DND-41 (cell line): ENCODE results near the gene TFR2.

ENCODE experiments used
- ATAC-seq: fragments of 200-7000 bp; cut with Tn5 transposase; 3 replicates; pipeline ENCODE4 v1.9.1; 2021; ENCODE audit warnings: low read depth; ENCODE audit not compliant: insufficient read depth
- DNase-seq: peaks from one replicate; pipeline ENCODE4 v3.0.0-alpha.2; 2020
- H2AFZ ChIP-seq: 2 replicates; pipeline ENCODE4 v1.6.0; 2012; ENCODE audit warnings: low read depth, low read length
- H3K27ac ChIP-seq: 2 replicates; pipeline ENCODE4 v1.5.1; 2012; ENCODE audit warnings: low read length, inconsistent platforms
- H3K27me3 ChIP-seq: fragments of 200-600 bp; sonication (generic); 2 replicates; pipeline ENCODE4 v1.6.0; 2012; ENCODE audit warnings: low read length, mild to moderate bottlenecking, inconsistent platforms; ENCODE audit not compliant: insufficient read depth, poor library complexity
- H3K36me3 ChIP-seq: 2 replicates; pipeline ENCODE4 v1.5.1; 2012; ENCODE audit warnings: low read length, inconsistent platforms; ENCODE audit not compliant: insufficient read depth
- H3K4me1 ChIP-seq: 2 replicates; pipeline ENCODE4 v1.5.1; 2012; ENCODE audit warnings: mild to moderate bottlenecking, low read length; ENCODE audit not compliant: insufficient read depth
- H3K4me2 ChIP-seq: 2 replicates; pipeline ENCODE4 v1.6.0; 2012; ENCODE audit warnings: mild to moderate bottlenecking, moderate library complexity, low read length, inconsistent platforms; ENCODE audit not compliant: insufficient read depth
- H3K4me3 ChIP-seq, 2 experiments: fragments of 200-600 bp in 1 of 2; shearing (Covaris generic) in 1 of 2; 2 replicates each; pipeline ENCODE4 v1.5.1; 2012 to 2016; ENCODE audit warnings: inconsistent platforms in 2 of 2, low read length in 2 of 2, mild to moderate bottlenecking in 2 of 2, low read depth in 1 of 2, moderate library complexity in 1 of 2
- H3K79me2 ChIP-seq: 2 replicates; pipeline ENCODE4 v1.6.0; 2012; ENCODE audit warnings: low read length, inconsistent platforms; ENCODE audit not compliant: insufficient read depth
- H3K9ac ChIP-seq: 2 replicates; pipeline ENCODE4 v1.6.0; 2012; ENCODE audit warnings: low read depth, mild to moderate bottlenecking, inconsistent platforms, low read length, moderate library complexity
- H3K9me3 ChIP-seq: 2 replicates; pipeline ENCODE4 v1.5.1; 2012; ENCODE audit warnings: low read length, moderate library complexity, mild to moderate bottlenecking, inconsistent platforms; ENCODE audit not compliant: insufficient read depth, severe bottlenecking
- H4K20me1 ChIP-seq: 2 replicates; pipeline ENCODE4 v1.6.0; 2012; ENCODE audit warnings: low read length; ENCODE audit not compliant: insufficient read depth
- CTCF ChIP-seq: IDR thresholded peaks from 2 replicates; pipeline ENCODE4 v1.5.1; 2012; ENCODE audit warnings: borderline replicate concordance, low read length, moderate library complexity, mild to moderate bottlenecking; ENCODE audit not compliant: poor library complexity, severe bottlenecking; ENCODE audit errors: extremely low read depth
- EZH2 ChIP-seq: IDR thresholded peaks from 3 replicates; pipeline ENCODE4 v1.6.1; 2012; ENCODE audit warnings: borderline replicate concordance, low read depth, mild to moderate bottlenecking, moderate library complexity, low read length, inconsistent platforms; ENCODE audit not compliant: severe bottlenecking

Gene TFR2

GRCh38 chr7:100574362-100575205 lies 66.8 kb downstream of the TFR2 start:
- Histone ChIP-seq H3K79me2 (no peaks in the 10 kb centered on the region), H3K4me1 (peaks cover 18% of the 10 kb centered on the region), H3K9me3 (no peaks in the 10 kb centered on the region), H3K4me3 (no peak overlapping the region), H3K27me3 (peaks cover 7% of the 10 kb centered on the region), H4K20me1 (peaks cover 33% of the 10 kb centered on the region; the same call in 1 of the 2 replicates), H3K27ac (no peak overlapping the region), H3K9ac (no peak overlapping the region), H2AFZ (no peak overlapping the region), H3K4me2 (no peak overlapping the region), H3K36me3 (peaks cover 63% of the 10 kb centered on the region)
- TF ChIP-seq EZH2: no peak
- no peak for TF ChIP-seq CTCF
- DNase-seq (no peak), ATAC-seq (no peak)

- H3K4me1 ChIP-seq: peaks cover 24% of the 10 kb centered on the region
- DNase-seq (no peak), ATAC-seq (no peak)
- peaks cover 31% of the 10 kb centered on the region; the same call in 1 of the 2 replicates for H4K20me1 ChIP-seq
- H3K27me3 ChIP-seq: peaks cover 9% of the 10 kb centered on the region
- H2AFZ ChIP-seq: no peak within 1 kb of the TSS
- H3K79me2 ChIP-seq: no peaks in the 10 kb centered on the region
- H3K9ac ChIP-seq: no peak within 1 kb of the TSS
- no peak within 1 kb of the TSS for H3K27ac ChIP-seq
- H3K4me3 ChIP-seq: no peak within 1 kb of the TSS
- TF ChIP-seq EZH2 (no peak), CTCF (no peak)
- no peaks in the 10 kb centered on the region for H3K9me3 ChIP-seq
- H3K4me2 ChIP-seq: no peak within 1 kb of the TSS
- peaks cover 58% of the 10 kb centered on the region for H3K36me3 ChIP-seq
These were observed 67.5 kb downstream of the TFR2 start, which contains the start of gene SAP25 for GRCh38 chr7:100573691-100574361. Gene SAP25 (minus strand): TSS chr7:100573900. CDS start chr7:100573742, 158 bp downstream.

GRCh38 chr7:100572949-100573675 lies 68.2 kb downstream of the TFR2 start:
- H2AFZ ChIP-seq: no peak overlapping the region
- H3K36me3 ChIP-seq: peaks cover 51% of the 10 kb centered on the region
- no peak overlapping the region for H3K4me3 ChIP-seq
- DNase-seq: no peak
- H3K4me1 ChIP-seq: peaks cover 24% of the 10 kb centered on the region
- no peak overlapping the region for H3K27ac ChIP-seq
- no peak overlapping the region for H3K9ac ChIP-seq
- H3K79me2 ChIP-seq: no peaks in the 10 kb centered on the region
- H3K9me3 ChIP-seq: no peaks in the 10 kb centered on the region
- no peak for TF ChIP-seq CTCF
- peaks cover 9% of the 10 kb centered on the region for H3K27me3 ChIP-seq
- no peak overlapping the region for H3K4me2 ChIP-seq
- peaks cover 26% of the 10 kb centered on the region; the same call in 1 of the 2 replicates for H4K20me1 ChIP-seq
- no peak for ATAC-seq
